Muscle layer of duodenum (tissue), 2 donors: ENCODE measurements around the gene EPHB2.

Experiments
- H3K27ac ChIP-seq: one replicate; pipeline ENCODE4 v1.7.0; 2013; ENCODE audit warnings: mild to moderate bottlenecking, low read length
- H3K27me3 ChIP-seq: one replicate; pipeline ENCODE4 v1.7.0; 2013; ENCODE audit warnings: low read depth, mild to moderate bottlenecking, control low read depth, low read length
- H3K36me3 ChIP-seq, 2 donors: one replicate each; pipeline ENCODE4 v1.7.0; 2013; ENCODE audit warnings: low read length in 2 of 2, control low read depth in 1 of 2, mild to moderate bottlenecking in 1 of 2; ENCODE audit not compliant: insufficient read depth in 2 of 2, control insufficient read depth in 1 of 2
- H3K4me1 ChIP-seq, 2 donors: one replicate each; pipeline ENCODE4 v1.7.0; 2013; ENCODE audit warnings: low read length in 2 of 2, mild to moderate bottlenecking in 2 of 2, control low read depth in 1 of 2, moderate library complexity in 1 of 2; ENCODE audit not compliant: insufficient read depth in 2 of 2, control insufficient read depth in 1 of 2
- H3K4me3 ChIP-seq, 2 donors: one replicate each; pipeline ENCODE4 v1.7.0; 2013; ENCODE audit warnings: low read length in 2 of 2, low read depth in 1 of 2, mild to moderate bottlenecking in 1 of 2
- H3K9me3 ChIP-seq, 2 donors: one replicate each; pipeline ENCODE4 v1.7.0; 2013; ENCODE audit warnings: low read length in 2 of 2, control low read depth in 1 of 2, mild to moderate bottlenecking in 1 of 2; ENCODE audit not compliant: control insufficient read depth in 1 of 2
- donor health status: healthy.

The EPHB2 gene

DNA sequence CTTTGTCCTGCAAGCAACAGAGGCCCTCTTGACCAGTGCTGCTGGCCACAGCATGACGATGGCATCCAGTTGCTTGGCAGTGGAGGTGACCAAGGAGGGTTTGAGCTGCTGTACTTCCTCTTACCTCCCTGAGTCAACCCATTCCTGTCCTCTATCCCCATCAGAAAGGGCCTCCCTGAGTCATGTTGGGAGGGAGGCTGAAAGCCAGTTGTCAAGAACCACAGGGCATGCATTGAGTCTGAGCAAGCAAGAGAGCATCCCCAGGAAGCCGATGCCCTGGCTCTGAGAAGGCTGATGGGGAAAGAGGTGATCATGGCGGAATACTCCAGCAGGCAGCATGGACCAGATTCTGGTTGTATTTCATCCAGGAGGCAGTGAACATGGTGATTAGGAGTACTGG is 192.5 kb downstream of the EPHB2 start:
- H3K27me3 ChIP-seq: no peaks in the 10 kb centered on the region
- H3K9me3 ChIP-seq: no peaks in the 10 kb centered on the region
- H3K4me3 ChIP-seq: no peak overlapping the region
- no peak overlapping the region for H3K27ac ChIP-seq
- H3K4me1 ChIP-seq: no peaks in the 10 kb centered on the region
- peaks cover 0 to 3% of the 10 kb centered on the region in 2 donors for H3K36me3 ChIP-seq

DNA sequence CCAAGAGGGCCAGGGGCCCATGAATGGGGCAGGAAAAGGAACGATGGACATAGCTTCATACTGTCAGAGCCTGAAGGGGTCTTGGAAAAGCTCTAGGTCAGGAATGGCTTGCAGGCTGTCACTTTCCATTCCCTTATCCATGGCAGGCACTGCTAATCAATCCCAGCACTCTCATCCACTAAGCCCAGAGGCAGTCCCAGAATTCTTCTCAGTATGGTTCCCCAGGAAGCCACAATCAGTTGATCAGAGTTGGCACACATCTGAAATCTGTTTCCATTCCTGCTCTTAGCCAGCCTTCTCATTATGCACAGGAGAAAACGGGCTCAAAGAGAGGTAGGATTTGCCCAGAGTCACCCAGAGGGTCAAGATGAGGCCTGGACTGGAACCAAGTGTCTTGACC is 196.3 kb downstream of the EPHB2 start:
- Histone ChIP-seq H3K4me3 (no peak overlapping the region), H3K36me3 (peaks cover 7 to 8% of the 10 kb centered on the region in 2 donors), H3K4me1 (no peaks in the 10 kb centered on the region), H3K9me3 (no peaks in the 10 kb centered on the region), H3K27me3 (no peaks in the 10 kb centered on the region), H3K27ac (no peak overlapping the region)

DNA sequence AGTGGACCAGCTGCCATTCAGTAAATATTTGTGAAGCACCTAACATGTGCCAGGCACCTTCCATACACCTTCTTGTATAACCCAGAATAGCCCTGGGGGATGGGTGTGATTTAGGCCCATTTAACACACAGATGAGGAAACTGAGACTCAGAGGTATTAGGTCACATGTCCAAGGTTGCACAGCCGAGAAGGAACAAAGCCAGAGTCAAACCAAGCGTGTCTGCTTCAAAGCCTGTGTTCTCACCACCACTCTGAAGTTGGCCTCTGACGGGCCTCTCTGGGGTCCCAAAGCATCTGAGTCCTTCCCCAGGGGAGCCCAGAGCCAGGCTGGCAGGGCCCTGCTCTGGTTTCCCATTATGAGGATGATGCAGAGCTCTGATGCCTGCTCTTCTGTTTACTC is 196.9 kb downstream of the EPHB2 start:
- Histone ChIP-seq H3K4me3 (no peak overlapping the region), H3K9me3 (no peaks in the 10 kb centered on the region), H3K27me3 (no peaks in the 10 kb centered on the region), H3K27ac (no peak overlapping the region), H3K36me3 (peaks cover 7 to 8% of the 10 kb centered on the region in 2 donors), H3K4me1 (no peaks in the 10 kb centered on the region)

DNA sequence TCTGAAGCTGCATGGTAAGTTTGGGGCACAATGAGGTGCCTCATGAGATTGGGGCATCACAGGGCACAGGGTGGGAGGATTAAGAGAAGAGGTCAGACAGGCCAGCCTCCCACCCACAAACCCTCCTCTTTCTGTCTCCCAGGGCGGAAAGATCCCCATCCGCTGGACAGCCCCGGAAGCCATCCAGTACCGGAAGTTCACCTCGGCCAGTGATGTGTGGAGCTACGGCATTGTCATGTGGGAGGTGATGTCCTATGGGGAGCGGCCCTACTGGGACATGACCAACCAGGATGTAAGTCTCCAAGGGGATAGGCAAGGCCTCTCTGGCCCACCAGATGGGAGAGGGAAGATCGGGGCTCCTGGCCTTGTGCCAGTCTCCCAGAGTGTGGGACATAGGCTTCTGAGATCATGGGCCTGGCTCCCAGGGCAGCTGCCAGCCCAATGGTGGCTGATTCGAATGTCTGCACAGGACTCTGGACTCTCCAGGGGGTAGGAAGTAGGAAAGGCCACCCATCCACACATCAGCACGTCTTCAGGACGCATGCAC is 198.3 kb downstream of the EPHB2 start:
- H3K4me1 ChIP-seq: peaks cover 0 to 2% of the 10 kb centered on the region in 2 donors
- H3K27ac ChIP-seq: no peak overlapping the region
- H3K4me3 ChIP-seq: no peak overlapping the region
- H3K27me3 ChIP-seq: no peaks in the 10 kb centered on the region
- H3K9me3 ChIP-seq: no peaks in the 10 kb centered on the region
- H3K36me3 ChIP-seq: peaks cover 7 to 8% of the 10 kb centered on the region in 2 donors

DNA sequence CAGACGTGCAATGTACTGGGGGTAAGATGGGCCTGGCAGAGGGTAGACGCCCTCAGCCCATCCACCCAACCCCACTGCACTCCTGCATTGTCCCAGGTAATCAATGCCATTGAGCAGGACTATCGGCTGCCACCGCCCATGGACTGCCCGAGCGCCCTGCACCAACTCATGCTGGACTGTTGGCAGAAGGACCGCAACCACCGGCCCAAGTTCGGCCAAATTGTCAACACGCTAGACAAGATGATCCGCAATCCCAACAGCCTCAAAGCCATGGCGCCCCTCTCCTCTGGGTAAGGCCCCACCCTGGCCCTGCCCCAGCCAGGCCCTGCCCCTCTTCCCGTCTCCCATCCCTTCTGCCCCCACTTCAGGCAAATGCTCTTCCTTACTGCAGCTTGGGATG is 199.6 kb downstream of the EPHB2 start:
- Histone ChIP-seq H3K9me3 (no peaks in the 10 kb centered on the region), H3K36me3 (peaks cover 7 to 8% of the 10 kb centered on the region in 2 donors), H3K4me3 (no peak overlapping the region), H3K27me3 (no peaks in the 10 kb centered on the region), H3K4me1 (peaks cover 0 to 5% of the 10 kb centered on the region in 2 donors), H3K27ac (no peak overlapping the region)

DNA sequence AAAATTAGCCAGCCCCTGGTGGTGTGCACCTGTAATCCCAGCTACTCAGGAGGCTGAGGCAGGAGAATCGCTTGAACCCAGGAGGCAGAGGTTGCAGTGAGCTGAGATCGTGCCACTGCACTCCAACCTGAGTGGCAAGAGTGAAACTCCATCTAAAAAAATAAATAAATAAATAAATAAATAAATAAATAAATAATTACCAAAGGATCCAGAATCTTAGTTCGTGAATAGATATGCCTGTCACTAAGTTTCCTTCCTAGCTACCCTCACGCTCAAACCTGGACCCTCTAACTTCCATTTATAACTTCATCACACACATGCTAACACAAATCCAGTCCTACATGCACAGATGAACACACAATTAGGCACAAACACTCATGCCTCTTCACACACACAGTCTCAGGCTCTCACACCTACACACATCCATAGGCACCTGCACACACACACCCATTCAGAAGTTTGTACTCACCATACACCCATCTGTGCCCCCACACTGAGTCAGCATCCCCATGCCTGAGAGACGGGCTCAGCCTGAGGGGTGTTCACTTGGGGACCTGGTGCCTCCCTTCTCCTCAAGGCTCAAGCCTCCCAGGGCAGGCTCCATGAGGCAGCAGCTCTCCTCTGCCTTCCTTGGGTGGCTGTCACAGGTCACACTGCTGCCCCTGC is 200.5 kb downstream of the EPHB2 start:
- Histone ChIP-seq H3K27me3 (no peaks in the 10 kb centered on the region), H3K36me3 (peaks cover 7 to 8% of the 10 kb centered on the region in 2 donors), H3K4me1 (peaks cover 0 to 5% of the 10 kb centered on the region in 2 donors), H3K9me3 (no peaks in the 10 kb centered on the region), H3K27ac (no peak overlapping the region), H3K4me3 (no peak overlapping the region)

DNA sequence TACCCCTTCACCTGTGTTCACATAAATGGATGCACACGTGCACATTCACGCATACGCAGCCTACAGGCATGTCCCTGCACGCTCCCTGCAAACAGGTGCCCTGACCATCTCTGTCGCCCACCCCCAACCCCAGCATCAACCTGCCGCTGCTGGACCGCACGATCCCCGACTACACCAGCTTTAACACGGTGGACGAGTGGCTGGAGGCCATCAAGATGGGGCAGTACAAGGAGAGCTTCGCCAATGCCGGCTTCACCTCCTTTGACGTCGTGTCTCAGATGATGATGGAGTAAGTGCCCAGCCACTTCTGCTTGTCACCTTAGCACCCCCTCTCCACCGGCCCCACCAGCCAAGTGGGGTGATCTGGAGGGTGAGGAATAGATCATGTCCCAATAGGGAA is 201.7 kb downstream of the EPHB2 start:
- H3K36me3 ChIP-seq: peaks cover 7 to 8% of the 10 kb centered on the region in 2 donors
- peaks cover 0 to 5% of the 10 kb centered on the region in 2 donors for H3K4me1 ChIP-seq
- H3K27ac ChIP-seq: no peak overlapping the region
- no peak overlapping the region for H3K4me3 ChIP-seq
- H3K27me3 ChIP-seq: no peaks in the 10 kb centered on the region
- no peaks in the 10 kb centered on the region for H3K9me3 ChIP-seq

DNA sequence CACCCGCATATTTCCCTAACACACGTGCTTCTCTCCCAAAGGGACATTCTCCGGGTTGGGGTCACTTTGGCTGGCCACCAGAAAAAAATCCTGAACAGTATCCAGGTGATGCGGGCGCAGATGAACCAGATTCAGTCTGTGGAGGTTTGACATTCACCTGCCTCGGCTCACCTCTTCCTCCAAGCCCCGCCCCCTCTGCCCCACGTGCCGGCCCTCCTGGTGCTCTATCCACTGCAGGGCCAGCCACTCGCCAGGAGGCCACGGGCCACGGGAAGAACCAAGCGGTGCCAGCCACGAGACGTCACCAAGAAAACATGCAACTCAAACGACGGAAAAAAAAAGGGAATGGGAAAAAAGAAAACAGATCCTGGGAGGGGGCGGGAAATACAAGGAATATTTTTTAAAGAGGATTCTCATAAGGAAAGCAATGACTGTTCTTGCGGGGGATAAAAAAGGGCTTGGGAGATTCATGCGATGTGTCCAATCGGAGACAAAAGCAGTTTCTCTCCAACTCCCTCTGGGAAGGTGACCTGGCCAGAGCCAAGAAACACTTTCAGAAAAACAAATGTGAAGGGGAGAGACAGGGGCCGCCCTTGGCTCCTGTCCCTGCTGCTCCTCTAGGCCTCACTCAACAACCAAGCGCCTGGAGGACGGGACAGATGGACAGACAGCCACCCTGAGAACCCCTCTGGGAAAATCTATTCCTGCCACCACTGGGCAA is 202.9 kb downstream of the EPHB2 start:
- Histone ChIP-seq H3K27ac (no peak overlapping the region), H3K9me3 (no peaks in the 10 kb centered on the region), H3K4me1 (peaks cover 0 to 5% of the 10 kb centered on the region in 2 donors), H3K27me3 (no peaks in the 10 kb centered on the region), H3K4me3 (no peak overlapping the region), H3K36me3 (peaks cover 5% of the 10 kb centered on the region in 2 donors)

DNA sequence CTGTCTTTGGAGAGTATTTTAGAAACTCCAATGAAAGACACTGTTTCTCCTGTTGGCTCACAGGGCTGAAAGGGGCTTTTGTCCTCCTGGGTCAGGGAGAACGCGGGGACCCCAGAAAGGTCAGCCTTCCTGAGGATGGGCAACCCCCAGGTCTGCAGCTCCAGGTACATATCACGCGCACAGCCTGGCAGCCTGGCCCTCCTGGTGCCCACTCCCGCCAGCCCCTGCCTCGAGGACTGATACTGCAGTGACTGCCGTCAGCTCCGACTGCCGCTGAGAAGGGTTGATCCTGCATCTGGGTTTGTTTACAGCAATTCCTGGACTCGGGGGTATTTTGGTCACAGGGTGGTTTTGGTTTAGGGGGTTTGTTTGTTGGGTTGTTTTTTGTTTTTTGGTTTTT is 203.5 kb downstream of the EPHB2 start:
- H3K36me3 ChIP-seq: peaks cover 4 to 5% of the 10 kb centered on the region in 2 donors
- H3K9me3 ChIP-seq: no peaks in the 10 kb centered on the region
- H3K27me3 ChIP-seq: no peaks in the 10 kb centered on the region
- peaks cover 0 to 5% of the 10 kb centered on the region in 2 donors for H3K4me1 ChIP-seq
- H3K4me3 ChIP-seq: no peak overlapping the region
- no peak overlapping the region for H3K27ac ChIP-seq

DNA sequence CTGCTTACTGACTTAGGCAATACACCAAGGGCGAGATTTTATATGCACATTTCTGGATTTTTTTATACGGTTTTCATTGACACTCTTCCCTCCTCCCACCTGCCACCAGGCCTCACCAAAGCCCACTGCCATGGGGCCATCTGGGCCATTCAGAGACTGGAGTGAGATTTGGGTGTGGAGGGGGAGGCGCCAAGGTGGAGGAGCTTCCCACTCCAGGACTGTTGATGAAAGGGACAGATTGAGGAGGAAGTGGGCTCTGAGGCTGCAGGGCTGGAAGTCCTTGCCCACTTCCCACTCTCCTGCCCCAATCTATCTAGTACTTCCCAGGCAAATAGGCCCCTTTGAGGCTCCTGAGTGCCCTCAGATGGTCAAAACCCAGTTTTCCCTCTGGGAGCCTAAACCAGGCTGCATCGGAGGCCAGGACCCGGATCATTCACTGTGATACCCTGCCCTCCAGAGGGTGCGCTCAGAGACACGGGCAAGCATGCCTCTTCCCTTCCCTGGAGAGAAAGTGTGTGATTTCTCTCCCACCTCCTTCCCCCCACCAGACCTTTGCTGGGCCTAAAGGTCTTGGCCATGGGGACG is 204.1 kb downstream of the EPHB2 start:
- H3K4me3 ChIP-seq: no peak overlapping the region
- H3K36me3 ChIP-seq: peaks cover 2 to 4% of the 10 kb centered on the region in 2 donors
- H3K9me3 ChIP-seq: no peaks in the 10 kb centered on the region
- no peaks in the 10 kb centered on the region for H3K27me3 ChIP-seq
- no peak overlapping the region for H3K27ac ChIP-seq
- peaks cover 0 to 5% of the 10 kb centered on the region in 2 donors for H3K4me1 ChIP-seq

DNA sequence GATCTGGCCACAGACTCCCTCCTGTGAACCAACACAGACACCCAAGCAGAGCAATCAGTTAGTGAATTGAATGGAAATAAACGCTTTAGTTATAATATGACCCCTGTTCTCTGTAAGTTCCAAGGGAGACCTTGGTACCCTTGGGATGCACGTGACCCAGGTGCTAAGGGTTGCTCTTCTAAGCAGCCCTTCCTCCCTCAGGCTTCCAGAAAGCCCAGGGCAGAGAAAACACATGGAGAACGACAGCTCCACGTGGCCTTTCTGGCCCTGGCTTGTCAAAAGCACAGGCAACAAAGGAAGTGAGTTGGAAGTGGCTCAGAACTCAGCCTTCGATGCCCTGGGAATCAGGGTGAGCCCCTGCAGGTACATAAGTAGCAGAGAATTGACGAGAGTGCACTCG is 204.6 kb downstream of the EPHB2 start:
- Histone ChIP-seq H3K36me3 (peaks cover 0 to 4% of the 10 kb centered on the region in 2 donors), H3K27me3 (no peaks in the 10 kb centered on the region), H3K4me1 (peaks cover 0 to 5% of the 10 kb centered on the region in 2 donors), H3K4me3 (no peak overlapping the region), H3K27ac (no peak overlapping the region), H3K9me3 (no peaks in the 10 kb centered on the region)
